GM19372 (cell line): ENCODE data around the gene SIMC1.
"Not testable (repeated sequence)": the region's sequence is repeated elsewhere in the genome, so short reads cannot be mapped to it uniquely, and the experiment has no call there.

Source experiments
- ATAC-seq: cut with Tn5 transposase; IDR thresholded peaks from one replicate; pipeline ENCODE4 v1.9.1; 2021; ENCODE audit warnings: mild to moderate bottlenecking, low read depth, moderate library complexity; ENCODE audit not compliant: unreplicated experiment

The SIMC1 gene

DNA sequence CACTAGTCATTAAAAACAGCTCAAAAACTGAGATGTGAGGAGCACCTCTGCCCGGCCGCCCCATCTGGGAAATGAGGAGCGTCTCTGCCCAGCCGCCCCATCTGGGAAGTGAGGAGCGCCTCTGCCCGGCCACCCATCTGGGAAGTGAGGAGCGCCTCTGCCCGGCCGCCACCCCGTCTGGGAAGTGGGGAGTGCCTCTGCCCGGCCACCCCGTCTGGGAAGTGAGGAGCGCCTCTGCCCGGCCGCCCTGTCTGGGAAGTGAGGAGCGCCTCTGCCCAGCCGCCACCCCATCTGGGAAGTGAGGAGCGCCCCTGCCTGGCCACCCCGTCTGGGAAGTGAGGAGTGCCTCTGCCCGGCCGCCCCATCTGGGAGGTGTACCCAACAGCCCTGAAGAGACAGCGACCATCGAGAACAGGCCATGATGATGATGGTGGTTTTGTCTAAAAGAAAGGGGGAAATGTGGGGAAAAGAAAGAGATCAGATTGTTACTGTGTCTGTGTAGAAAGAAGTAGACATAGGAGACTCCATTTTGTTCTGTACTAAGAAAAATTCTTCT is 23.7 kb upstream of the SIMC1 start:
- not testable (repeated sequence) for ATAC-seq

DNA sequence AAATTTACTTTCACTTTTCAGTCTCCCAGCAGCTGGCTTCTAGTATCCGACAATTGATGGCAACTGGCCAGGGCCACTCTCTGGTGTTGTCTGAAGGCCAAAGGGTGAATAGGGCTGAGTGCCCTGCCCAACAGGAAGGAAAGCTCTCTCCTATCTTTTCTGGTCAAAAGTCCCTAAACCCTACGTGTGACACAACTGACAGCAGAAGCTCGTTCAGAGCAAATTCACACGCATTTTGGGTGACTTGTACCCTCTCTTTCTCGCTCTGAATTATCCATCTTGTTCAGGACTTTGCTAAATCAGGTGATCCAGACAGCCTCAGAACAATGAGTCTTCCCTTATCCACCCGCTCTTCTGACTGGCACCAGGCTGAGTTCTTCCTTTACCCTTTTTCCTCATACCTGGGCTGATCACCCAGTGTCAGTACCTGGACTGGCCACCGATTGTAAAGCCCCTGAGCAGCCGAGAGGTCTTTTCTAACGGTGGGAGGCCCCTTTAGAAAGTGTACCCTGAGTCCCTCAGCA is 21.8 kb upstream of the SIMC1 start:
- not testable (repeated sequence) for ATAC-seq

DNA sequence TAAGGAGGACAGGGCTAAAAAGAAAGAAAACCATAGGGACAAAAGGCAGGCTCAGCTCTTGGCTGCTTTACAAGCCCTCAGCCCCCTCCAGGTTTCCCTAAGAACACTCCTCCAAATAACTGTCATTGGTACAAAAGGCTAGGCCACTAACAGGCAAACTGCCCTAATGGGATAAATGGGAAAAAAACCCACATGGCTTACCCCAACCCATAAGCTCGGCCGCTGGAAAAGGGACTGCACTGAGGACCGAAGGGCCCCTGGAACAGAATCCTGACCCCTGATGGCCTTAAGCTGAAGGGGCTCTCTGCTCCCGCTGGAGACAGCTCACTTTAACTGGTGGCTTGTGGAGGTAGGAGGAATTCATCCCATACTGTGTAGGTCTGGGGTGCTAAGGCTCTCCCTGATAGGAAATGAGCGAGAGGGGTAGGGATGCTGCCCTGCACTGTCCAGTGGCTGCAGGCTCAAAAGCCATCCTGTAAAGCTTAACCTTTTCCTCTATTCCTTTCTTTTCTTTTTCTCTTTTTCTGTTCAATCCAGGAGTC is 21.0 kb upstream of the SIMC1 start:
- not testable (repeated sequence) for ATAC-seq

DNA sequence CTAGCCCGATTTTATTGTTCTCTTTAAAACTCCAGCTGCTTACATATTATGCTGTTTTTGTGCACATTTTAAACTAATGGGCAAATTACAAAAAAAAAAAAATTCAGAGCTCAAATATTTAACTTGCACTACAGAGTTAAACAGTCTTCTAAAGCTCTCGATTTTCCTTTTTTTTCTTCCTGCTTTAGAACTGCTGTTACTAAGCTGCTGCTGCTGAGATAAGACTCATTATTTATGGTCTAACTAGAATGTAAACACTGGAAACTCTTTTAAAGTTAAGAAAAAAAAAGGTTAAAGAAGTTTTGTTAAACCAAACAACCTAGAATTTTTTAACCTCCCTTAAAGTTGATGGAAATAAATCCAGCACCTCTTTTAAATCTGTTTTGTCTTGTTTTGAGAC is 20.5 kb upstream of the SIMC1 start:
- ATAC-seq = not testable (repeated sequence)

DNA sequence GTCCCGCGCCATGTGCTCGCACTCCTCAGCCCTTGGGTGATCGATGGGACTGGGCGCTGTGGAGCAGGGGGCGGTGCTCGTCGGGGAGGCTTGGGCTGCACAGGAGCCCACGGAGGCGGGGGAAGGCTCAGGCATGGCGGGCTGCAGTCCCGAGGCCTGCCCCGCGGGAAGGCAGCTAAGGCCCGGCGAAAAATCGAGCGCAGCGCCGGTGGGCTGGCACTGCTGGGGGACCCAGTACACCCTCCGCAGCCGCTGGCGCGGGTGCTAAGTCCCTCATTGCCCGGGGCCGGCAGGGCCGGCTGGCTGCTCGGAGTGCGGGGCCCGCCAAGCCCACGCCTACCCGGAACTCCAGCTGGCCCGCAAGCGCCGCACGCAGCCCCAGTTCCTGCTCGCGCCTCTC is 16.2 kb upstream of the SIMC1 start:
- not testable (repeated sequence) for ATAC-seq

DNA sequence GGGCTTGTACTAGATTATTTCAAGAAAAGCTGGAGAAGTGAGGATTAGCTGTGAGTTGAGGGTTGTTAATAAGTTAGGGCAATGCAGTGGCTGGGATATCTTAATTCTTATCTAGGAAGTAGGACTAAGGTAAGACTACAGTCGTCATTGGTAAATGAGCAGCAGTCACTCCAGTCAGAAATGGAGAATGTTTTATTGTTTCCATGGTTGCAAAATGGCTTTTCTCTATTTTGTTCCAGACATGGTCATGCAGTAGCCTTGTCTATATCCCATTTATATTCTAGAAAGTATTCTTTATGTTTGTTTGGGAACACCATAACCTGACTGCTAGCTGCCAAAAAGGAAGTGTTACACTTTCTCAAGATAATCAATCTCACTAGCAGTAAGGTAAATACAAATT is 9.9 kb upstream of the SIMC1 start:
- not testable (repeated sequence) for ATAC-seq

DNA sequence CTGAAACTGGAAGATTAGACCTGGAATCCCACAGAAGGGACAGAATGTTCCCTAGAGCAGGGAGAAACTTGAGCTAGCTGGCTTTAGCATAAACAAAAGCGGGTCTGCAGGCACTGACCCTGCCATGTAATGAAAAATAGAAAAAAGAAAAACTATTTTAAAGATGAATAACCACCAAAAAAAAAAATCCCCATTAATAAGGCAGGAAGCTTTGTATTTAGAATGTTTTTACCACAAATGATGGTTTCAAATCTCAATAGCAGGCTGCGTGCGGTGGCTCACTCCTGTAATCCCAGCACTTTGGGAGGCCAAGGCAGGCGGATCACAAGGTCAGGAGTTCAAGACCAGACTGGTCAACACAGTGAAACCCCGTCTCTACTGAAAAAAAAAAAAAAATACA is 5.0 kb upstream of the SIMC1 start:
- ATAC-seq = not testable (repeated sequence)

DNA sequence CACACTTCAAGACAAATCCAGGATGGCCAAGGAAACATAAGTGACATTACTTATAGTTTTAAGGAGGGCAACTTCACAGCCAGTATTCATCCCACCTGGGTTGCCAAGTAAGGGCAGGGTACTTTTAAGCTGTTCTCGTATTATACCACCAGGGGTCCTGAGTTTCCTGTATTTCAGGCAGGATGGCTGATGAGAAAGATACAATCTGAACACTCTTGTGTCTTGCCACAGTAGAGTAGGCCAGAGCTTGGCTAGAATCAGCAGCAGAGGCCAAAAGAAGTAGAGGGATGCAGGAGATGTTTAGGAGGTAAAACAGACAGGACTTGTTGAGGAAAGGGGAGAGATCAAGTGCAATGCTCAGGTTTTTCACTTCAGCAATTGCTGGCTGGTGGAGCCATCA is 3.1 kb upstream of the SIMC1 start:
- not testable (repeated sequence) for ATAC-seq

DNA sequence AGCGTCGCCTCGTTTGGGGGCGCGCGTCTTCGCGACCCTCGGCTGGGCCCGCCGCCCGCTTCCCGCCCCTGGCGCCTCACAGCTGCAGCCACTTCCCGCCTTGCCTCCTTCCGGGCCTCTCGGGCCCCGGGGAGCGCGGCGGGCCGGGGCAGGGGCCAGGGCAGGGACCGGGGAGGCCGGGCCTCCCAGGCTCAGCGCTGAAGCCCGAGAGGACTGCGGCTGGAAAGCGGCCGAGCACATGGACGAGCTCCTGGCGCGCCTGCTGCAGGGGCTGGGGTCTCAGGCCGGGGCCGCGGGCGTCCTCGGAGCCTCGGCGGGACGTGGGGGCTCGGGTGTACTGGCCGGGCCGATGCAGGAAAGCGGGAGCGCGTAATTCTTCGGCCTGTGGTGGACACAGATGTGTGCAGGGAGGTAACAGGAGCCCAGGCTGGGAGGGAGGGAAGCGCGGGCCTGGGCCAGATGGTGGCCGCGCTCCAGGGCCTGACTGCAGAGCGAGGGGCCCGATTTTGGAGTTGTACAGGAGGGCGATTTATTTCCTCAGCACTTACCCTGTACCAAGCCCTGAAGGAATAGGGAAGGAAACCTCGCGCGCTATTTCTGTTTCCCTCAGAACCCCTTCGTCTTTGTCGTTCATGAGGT is 540 bp downstream of the SIMC1 start:
- ATAC-seq = peak; percentile 11

DNA sequence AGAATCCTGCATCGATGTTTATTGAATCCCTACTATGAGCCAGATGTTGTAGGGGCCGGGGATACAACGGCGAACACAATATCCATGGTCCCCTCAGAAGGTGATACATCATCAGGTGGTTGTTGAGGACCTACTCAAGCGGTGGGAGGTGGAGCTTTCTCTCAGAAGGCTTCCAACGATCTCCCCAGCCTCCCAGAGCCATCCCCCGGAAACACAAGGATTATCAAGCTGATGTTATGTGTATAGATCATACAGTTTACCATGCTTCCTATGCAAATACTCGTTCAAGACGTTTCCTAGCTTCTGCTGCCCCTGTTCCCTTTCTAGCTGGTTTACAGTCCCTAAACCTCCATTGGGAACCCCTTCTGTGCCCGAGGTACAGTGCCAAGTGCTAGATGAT is 1.1 kb downstream of the SIMC1 start:
- ATAC-seq = not testable (repeated sequence)

DNA sequence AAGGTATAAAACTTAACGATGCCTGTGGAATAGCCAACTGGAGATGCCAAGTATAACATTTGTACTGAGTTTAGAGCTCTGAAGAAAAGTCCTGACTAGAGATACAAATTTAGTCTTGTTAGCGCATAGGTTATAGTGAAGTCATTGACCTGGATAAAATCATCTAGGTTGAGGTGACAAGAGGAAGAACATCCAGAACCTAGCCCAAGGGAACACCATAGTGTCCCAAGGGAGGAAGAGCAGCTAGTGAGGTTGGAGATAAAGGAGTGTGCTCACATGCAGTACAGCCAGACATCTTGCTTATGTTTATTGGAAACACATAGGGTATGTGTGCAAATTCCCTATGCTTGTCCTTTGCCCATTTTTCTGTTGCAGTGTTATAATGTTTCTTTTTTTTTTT is 6.1 kb downstream of the SIMC1 start:
- ATAC-seq = not testable (repeated sequence)

DNA sequence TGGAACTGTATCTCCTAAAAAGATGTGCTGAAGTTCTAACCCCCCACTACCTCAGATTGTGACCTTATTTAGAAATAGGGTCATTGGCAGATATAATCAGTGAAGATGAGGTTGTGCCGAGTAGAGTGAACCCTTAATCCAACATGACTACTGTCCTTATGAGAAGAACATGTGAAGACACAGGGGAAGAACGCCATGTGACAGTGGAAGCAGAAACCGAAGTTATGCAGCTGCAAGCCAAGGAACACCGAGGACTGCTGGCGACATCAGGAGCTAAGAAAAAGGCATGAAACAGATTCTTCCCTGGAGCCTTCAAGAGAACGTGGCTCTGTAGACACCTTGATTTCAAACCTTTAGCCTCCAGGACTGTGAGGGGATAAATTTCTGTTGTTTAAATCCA is 6.8 kb downstream of the SIMC1 start:
- ATAC-seq = not testable (repeated sequence)

DNA sequence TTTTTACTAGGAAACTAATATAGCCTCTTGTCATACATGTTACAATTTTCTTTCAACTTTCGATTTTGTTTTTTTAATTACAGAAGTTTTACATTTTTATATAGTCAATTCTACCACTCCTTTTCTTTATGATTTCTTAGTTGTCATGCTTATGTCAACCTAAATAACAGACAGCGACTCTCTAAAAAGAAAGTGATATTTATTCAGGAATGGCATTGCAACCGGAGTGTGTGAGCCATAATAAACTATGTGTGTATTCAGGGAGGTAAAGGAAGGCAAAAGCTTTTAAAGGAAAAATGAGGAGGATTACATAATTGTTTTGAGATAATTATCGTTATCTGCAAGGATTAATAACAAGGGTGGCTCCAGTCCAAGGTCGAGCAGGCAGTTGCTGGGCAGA is 7.3 kb downstream of the SIMC1 start:
- ATAC-seq = not testable (repeated sequence)

DNA sequence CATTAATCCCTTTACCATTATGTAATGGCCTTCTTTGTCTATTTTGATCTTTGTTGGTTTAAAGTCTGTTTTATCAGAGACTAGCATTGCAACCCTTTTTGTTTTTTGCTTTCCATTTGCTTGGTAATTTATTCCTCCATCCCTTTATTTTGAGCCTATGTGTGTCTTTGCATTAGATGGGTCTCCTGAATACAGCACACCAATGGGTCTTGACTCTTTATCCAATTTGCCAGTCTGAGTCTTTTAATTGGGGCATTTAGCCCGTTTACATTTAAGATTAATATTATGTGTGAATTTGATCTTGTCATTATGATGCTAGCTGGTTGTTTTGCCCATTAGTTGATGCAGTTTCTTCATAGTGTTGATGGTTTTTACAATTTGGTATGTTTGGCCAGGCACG is 12.5 kb downstream of the SIMC1 start:
- ATAC-seq = not testable (repeated sequence)

DNA sequence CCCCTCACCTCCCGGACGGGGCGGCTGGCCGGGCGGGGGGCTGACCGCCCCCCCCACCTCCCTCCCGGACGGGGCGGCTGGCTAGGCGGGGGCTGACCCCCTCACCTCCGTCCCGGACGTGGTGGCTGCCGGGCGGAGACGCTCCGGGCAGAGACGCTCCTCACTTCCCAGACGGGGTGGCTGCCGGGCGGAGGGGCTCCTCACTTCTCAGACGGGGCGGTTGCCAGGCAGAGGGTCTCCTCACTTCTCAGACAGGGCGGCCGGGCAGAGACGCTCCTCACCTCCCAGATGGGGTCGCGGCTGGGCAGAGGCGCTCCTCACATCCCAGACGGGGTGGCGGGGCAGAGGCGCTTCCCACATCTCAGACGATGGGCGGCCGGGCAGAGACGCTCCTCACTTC is 13.9 kb downstream of the SIMC1 start:
- not testable (repeated sequence) for ATAC-seq

DNA sequence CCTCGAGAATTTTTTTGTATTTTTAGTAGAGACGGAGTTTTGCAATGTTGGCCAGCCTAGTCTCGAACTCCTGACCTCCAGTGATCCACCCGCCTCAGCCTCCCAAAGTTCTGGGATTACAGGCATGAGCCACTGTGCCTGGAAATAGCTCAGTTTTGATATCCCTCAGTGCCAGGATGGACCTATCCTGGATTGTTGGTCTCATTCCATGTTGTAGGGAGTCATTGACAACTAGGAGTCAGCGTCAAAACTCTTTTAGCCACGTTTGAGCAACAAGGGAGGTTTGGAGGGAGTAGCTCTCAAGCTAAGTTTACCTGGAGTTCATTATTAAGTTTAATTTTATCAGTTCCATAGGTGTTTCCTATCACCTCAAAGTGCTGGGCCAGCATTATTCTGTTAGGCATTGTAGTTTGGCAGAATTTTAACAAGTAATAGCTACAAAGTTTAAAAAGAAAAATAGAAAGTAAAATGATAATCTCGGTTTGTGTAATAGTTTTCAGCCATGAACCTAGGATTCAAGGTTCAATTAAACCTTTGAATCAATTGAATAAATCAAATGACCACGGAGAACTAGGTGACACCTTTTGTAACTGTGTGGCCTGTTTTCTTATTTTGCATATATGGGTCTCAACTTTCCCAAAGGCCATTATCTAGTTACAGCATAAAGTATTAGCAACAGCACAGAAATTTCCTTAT is 15.3 kb downstream of the SIMC1 start:
- ATAC-seq = not testable (repeated sequence)

DNA sequence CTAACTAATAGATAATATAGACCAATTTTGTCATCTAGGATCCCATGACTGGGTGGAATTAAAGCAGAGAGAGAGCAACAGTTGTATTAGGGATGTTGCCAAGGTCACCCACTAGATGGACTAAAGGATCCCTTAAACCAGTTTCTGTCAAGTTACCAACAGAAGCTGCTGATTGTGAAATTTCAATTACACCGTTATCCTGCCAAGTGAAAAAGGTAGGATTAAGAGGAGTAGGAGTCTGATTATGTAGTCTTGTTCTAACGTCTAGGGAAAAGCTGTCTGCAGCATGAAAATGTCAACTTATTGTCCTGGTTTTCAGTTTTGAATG is 15.8 kb downstream of the SIMC1 start:
- not testable (repeated sequence) for ATAC-seq

DNA sequence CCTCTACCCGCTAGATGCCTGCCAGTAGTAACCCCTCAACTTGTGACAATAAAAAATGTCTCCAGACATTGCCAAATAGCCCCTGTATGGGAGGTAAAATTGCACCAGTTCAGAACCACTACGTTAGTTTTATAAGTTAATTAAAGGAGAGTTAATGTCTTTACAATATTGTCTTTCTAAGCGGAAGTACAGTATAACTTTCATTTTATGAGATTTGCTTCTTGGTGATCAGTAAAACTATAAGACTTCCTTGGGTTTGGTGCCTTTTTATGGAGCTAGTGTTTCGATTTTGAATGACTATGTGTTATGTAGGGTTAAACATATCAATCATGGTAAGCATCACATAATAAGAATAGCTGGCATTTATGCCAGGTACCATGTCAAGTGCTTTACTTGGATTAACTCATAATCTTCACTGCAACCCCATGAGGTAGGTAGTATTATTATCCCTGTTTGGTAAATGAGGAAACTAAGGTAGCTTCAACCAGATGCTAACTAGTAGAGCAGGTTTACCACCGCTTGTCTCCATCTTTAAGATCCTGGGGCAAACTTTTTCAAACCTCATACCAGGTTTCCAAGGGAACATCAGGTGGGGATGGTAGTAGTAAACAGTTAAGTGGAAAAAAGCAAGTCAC is 19.8 kb downstream of the SIMC1 start:
- not testable (repeated sequence) for ATAC-seq

DNA sequence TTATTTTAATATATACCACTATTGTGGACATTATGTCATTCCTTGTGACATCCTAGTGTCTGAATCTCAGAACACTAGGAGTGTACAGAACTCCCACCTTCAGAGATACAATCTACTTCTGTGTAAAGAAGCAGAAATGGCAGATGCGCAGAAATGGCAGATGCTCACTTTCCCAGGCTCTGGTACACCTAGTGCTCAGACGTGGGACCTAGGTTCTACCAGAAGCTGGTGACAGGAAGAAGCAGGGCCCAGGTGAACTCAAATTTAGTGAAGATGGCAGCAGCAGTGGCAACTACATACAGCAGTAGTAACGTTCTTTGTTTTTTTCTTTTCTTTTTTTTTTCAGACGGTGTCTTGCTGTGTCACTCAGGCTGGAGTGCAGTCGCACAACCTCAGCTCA is 22.5 kb downstream of the SIMC1 start:
- not testable (repeated sequence) for ATAC-seq

DNA sequence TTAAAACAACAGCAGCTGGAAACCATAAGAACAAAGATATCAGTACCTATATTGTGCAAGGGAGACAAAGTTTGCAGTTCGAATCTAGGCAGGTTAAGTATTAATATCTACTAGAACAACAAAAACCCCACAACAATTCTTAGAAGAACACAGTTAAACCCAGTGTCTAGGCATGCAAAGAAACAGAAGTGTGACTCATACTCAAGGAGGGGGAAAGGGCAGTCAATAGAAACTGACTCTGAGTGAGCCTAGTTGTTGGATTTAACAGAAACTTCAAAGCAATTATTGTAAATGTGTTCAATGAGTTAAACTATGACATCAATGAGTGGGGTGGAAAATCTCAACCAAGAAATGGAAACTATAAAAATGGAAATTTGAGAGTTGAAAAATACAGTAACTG is 28.2 kb downstream of the SIMC1 start:
- not testable (repeated sequence) for ATAC-seq

DNA sequence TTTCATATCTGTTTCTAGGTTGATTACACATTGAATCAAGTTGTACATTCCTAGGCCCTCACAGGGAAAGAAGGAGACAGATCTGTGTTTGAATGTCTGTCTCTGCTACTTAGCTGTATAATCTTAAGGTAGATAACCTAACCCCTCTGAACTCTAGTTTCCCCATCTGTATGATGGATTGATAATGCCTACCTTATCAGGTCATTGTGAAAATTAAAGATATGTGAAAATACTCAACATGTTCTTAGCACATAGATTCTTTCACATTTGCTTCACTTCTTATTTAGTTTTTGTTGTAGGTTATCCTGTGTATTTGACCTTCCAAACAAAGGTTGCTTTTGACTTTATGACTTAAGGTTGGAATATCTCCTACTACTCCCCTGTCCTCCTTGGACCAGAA is 50.8 kb downstream of the SIMC1 start:
- ATAC-seq = not testable (repeated sequence)
